HG02798 (cell line): ENCODE results near the gene CNTN5.
A peak's percentile ranks its signal among the peaks of the same experiment; 100 is the strongest.
"Not testable (repeated sequence)": the region's sequence is repeated elsewhere in the genome, so short reads cannot be mapped to it uniquely, and the experiment has no call there.

Experiments
- ATAC-seq: cut with Tn5 transposase; IDR thresholded peaks from one replicate; pipeline ENCODE4 v1.9.1; 2021; ENCODE audit warnings: mild to moderate bottlenecking; ENCODE audit not compliant: unreplicated experiment, poor library complexity

Gene CNTN5

DNA sequence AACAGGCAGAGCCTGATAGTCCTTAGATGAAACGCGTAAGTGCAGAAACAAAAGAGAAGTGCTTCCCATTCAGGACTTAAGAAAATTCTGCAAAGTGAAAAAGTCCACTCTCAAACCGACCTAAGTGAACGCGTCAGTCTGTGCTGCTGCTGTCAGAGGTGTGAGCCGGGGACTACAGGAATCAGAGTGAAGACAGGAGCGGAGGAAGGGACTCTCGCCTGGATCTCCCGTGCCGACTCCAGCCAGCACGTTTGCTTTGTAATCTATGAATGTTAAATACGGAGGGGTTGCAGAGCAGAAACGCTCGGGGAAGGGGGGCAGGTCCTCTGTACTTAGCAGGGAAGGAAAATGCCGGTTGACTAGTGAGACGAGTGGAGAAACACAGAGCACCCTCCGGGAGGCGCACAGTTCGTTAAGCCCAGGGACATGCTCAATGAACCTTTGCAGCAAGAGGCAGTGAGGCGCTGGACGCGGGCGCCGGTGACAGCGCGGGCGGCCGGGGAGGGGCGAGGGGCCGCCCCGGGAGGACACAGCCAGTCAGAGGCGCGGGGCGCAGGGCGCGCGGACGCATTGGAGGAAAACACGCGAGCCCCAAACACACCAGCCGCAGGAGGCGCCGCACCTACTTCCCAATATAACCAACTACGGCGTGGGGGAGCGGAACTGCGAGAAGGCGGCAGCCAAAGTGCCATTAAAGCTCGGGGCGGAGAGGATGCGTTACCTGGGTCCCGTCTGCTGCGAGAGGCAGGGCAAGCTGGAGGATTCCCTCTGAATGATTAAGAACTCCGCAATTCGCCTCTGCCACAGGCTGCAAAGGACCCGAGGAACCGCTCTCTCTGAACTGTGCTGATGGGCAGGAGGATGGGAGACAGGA is at the start of gene CNTN5:
CNTN5 (plus strand) TSS at position 598 of the 874 bp plus-strand sequence.
- peak; percentile 46 for ATAC-seq

DNA sequence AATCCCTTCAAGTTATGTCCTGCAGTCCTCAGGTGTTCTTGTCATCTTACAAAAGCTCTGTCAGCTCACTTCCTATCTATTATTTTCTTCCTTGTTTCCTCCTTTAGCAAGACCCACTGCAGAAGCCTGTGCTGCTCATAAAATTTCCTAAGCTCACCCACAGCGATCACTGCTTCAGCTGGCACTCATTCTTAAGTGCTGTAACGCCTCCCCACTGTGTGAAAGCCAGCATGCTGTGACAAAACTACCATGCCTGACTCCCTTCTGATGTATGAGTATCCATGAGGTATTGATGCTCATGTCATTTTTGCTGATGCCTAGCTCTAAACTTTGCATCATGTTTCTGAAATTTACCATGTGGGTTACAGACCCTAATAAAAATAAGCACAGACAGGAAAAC is 41.5 kb upstream of the CNTN5 start:
- no peak for ATAC-seq

DNA sequence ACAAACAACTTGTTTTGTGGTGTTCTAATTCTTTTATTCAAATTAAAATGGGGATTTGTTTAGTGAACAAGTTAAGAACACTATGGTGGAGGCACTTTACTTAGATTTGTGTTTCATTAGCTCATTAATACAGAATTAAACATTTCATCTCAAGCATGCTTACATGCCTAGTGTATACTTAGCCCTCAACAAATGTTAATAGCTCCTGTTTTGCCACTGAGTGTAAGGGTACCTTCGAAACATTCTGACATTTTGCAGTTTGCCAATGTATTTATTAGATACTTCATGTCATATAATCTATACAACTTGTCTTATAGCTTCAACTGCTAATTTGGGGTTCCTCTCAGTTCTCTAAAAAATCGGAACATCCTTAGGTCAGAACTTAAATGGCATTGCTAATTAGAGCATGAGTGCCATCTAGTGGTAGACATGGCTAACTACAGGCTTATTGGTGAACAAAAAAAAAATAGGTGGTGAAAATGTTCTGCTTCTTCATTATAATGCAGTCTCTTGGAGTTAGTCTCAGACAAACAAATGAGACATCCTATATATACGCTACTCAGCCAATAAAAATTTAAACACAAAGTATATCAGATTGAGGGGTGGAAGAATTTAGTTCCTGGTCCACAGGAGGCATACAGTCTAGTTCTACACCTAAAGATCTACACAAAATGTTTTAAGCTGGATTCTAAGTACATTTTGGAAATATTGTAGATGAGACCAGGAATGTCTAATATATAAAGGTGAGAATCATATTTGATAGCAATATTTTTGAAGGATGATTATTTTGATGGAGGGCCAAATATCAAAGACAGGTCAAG is 4.9 kb upstream of the CNTN5 start:
- ATAC-seq, result peak; percentile 71

DNA sequence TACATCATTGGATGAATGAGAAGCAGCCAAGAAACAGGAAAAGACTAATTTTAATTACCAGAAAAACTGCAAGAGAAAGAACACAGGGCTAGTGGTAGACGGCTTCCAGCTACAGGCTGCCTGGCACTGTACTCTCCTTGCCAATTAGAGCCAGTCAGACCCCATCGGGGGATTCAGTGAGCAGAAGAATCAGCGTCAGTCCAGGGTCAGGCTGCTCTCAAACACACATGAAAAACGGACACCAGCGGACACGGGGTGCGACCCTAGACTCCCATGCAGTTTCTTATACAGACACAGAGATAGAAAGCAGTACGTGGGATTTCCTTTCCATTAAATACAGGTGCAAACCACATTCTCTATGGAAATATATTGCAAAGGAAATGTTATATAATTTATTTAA is 1.1 kb upstream of the CNTN5 start:
- no peak for ATAC-seq

DNA sequence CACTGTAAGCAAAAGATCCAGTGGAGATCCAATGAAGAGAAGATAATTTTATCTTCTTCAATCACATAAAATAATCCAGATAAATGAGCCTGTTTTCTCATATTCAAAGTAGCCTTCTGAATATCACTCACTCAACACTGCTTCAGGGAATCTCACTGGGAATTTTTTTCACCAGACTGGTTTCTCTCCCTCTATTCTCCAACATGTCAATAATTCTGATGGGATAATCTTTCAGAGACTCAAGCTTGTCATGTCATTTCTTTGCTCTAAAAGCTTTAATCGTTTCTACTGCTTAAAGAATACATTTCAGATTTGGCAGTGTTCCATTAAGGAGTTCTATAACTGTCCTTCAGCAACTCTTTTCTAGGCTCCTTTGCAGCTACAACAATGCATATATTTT is 16.3 kb downstream of the CNTN5 start:
- ATAC-seq, result no peak

DNA sequence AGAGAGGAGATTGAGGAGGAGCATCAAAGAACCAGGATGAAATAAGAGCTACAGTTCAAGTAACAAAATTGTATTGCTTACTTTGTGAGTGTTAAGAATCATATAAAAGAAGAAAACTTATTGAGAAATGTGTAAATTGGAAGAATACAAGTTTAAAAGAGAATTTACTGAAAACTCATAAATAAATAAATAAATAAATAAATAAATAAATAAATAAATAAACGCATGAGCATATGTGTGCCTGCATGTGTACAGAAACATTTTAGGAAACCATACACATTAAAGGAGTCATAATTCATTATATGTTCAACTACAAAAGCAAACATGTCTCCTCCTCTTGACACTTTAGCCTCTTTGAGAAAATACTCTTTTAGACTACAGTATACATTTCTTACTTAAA is 42.6 kb downstream of the CNTN5 start:
- ATAC-seq, result no peak

DNA sequence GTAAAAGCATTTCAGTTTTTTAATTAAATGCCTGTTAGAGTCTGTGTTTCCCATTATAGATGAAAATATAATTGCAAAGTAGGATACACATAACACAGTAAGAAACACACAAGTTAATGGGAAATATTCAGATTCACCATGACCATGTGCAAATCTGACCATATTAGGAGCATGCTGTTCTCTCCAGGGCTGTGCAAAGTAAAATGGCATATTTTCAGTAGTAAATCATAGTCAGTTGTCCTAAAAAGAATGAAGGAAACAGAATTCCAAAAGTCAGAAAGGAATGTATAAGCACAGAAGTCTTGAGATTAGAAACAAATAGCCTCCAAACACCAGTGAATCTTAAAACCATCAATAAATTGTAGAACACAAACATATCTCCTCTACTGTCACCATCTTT is 44.4 kb downstream of the CNTN5 start:
- no peak for ATAC-seq

DNA sequence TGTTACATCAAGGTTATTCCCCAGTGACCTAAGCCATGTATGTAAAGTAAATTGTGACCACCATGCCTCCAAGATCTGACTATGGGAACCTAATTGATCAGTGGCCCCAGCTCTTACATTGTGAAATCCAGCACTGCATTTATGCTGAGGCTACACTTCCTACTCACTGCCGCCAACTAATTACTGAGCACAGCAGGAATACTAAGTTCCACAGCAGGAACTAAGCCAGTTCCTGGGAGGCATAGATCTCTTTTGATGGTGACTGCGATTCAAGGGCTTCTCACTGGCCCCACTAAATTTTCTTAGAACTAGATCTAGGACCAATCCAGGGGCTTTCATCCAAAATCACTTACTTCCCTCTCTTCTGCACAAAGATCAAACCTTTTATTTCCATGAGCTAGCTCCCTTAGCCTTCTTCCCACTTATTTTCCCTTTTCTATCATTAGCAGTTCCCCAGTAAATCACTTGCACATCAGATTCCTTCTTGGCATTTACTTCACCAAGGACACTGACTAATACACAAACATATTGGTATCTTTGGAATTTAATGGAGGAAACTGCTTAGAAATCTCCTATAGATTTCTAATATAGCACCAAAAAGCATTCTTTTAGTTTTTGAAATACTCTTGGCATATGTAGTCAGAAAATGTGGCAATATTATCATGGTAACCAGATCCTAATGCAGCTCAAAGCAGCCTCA is 46.0 kb downstream of the CNTN5 start:
- ATAC-seq, result no peak

DNA sequence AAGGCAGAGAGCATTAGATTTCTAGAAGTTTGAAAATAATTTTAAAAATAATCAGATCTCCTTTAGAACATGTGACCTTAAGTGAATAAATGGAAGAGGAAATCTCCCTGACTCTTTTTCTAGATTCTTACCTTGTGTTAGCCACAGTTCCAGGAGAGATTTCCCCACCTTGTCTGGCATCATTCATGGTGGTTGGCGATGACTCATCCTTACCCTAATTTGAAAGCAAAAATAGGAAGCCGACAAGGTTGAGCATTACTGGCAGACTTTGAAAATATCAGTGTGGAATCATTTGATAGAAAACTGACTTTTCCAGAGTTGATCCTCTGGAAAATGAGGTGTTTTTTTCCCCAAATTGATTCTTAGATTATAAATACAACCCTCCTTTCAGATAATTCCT is 48.1 kb downstream of the CNTN5 start:
- peak; percentile 31 for ATAC-seq

DNA sequence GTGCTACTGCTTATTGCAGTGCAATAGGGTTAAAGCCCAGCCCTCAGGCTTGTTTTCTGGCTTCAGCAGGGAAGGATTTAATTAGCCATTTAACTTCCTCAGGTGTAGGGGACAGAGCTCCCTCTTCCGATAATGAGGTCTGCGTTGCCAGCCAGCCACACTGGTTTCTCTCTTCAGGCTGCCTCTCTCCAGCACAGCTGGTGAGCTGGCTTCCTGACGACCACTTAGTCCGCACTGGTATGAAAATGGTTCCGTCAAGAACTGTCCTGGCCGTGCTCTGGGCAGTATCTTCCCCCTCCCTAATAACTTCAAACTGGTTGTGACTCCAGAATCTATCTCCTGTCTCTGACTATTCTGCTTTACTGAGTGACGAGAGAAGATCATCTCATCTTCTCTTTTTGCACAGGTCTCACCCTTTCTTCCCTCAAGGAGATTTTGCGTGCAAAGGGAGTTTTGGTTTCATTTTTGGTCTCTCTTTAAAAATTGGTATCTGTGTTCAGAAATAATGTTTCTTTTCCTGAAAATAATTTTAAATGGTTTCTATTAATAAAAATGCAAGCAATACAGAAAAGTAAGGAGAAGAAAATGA is 49.2 kb downstream of the CNTN5 start:
- peak; percentile 91 for ATAC-seq

DNA sequence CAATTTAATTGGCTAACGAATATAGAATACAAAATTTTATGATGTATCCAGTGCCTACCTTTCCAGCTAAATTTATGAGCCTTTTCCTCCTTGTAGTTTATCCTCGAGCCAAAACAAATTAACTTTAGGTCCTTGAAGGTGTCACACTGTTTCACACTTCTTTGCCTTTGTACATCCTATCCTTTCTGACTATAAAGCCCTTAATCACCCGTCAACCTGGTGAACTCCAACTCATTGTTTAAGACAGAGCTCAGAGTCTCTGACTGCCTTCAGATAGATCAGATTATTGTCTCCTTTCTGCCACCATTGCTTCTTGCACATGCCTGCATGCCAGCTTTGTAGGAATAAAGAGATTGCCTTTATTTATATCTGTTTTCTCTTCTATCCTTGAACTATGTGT is 58.8 kb downstream of the CNTN5 start:
- ATAC-seq, result no peak

DNA sequence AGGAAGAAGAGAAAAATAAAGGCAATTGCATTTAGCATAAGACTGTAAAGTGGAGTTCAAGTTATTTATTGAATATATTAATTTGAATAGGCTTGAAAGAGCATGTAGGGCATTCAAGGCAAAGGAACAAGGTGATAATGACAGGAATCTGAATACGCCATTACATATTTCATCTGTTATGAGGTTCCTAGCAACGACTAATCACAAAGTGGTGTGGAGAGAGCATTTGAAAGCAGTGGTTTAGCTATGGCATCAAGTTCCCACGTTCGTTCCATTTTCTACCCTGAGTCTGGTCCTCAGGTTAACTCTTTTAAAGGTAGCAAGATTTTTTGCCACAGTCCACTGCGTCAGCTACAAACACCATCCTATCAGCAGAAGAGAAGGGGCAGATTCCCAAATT is 59.4 kb downstream of the CNTN5 start:
- no peak for ATAC-seq

DNA sequence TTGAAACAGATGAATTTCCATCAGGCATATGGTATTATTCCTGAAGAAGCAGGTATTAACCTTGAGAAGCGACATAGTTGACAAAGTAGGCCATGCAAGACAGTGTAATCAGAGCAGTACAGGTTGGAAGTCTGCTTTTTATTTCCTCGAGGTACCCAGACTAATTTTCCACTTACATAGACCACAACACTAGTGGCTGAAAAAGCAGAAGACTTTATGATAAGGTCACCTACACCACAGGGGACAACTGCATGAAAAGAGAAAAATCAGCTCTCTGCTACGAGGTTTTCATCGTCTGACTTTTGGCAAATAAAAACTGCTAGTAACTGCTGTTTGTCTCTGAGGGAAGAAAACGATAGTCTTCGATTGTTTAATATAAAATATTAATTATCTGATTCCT is 77.5 kb downstream of the CNTN5 start:
- peak; percentile 24 for ATAC-seq

DNA sequence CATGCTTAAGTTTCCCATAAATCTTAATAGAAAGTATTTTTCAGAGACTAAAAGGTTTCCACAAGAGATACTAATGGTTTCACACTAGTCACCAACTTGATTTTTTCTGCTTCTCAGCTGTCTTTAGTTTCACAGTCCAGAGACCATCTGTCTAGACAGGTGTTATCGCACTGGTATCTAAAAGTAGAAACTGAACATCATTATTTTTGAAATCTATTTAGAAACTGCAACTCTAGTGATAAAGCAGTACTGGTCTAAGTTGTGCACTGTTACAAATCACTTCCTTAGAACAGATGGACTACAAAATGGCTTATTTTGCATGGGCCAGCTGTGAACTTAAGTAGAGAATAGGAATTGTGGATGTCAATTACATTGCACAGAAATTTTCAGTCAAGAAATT is 78.0 kb downstream of the CNTN5 start:
- peak; percentile 97 for ATAC-seq

DNA sequence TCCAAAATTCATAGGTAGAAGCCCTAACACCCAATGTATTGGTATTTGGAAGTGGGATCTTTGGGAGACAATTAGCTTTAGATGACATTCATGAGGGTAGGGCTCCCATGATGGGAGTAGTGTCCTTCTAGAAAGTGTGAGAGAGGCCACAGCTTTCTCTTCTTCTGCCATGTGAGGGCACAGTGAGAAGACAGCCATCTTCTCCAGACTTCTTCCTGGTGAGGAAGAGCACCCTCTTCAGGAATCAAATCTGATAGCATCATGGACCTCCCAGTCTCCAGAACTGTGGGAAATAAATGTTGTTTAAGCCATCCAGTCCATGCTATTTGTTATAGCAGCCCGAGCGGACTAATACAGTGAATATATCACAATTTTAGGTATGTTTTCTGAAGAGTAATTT is 96.9 kb downstream of the CNTN5 start:
- ATAC-seq, result no peak

DNA sequence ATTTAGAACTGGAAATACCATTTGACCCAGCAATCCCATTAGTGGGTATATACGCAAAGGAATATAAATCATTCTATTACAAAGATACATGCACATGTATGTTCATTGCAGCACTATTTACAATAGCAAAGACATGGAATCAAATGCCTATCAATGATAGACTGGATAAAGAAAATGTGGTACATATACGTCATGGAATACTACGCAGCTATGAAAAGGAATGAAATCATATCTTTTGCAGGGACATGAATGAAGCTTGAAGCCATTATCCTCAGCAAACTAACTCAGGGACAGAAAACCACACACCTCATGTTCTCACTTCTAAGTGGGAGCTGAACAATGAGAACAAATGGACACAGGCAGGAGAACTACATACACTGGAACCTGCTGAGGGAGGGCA is 113.1 kb downstream of the CNTN5 start:
- not testable (repeated sequence) for ATAC-seq

DNA sequence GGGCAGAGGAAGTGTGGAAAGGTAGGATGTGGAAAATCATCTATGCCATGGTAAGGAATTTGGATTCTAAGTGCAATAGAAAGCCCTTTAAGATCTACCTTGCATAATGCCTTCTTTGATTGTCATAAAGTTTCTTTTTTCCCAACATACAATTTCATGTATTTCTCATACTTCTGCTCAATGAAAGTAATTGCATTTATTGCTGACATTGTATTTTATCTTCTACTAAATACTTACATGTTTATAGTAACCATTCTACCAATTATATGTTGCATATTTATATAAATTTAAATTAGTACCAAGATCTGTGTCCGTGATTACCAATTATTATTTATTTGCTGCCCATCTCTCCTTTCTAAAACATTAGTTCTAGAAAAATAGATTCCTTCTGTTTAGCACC is 114.8 kb downstream of the CNTN5 start:
- ATAC-seq, result no peak

DNA sequence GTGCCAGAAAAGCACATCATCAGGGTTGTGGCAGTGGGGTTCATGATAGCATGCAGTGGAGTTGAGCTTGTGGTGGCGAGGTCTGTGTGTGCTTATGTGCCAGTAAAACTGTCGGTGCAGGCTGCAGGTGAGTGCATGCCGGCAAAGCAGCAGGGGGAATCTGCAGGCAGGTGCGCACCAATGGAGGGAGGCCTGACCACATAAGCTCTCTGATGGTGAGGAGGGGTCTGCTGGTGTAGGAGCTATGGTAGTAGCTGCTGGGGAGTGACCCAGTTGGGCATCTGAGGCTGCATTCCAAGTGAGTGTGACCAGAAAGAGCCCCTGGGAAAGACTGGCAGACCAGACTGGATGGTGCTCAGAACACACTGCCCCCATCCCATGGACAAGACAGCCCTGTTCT is 121.5 kb downstream of the CNTN5 start:
- no peak for ATAC-seq

DNA sequence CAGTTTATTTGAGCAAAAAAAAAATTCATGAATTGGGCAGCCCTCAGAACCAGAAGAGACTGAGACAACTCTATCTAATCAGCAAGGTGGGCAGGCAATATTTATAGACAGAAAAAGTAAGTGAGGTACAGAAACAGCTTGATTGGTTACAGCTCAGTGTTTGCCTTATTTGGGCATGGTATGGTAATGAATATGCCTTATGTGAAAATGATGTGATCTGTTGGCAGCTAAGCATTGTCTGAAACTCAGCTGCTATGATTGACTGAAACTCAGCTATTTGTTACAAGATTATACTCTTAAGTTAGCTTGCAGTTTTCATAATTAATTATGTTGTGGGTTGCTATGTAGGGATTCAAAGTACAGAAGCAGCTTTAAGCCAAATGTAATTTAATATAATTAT is 127.6 kb downstream of the CNTN5 start:
- peak; percentile 86 for ATAC-seq

DNA sequence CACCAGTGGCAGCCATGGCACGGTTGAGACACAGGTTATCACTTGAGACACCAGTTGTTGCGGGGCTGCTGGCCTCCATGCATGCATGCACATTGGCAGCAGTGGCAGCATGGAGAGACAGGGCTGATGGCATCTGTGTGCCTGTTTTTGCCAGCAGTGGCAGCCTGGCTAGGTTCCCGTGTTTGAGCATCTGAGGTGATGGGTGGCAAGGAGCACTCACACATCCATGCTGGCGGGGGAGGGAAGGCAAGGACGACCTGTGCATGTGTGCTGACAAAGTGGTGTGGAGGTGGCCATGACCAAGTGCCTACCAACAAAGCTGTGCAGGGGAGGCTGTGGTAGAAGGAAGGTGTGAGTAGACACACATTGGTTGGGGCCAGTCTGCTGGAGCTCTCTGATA is 133.5 kb downstream of the CNTN5 start:
- ATAC-seq, result no peak

DNA sequence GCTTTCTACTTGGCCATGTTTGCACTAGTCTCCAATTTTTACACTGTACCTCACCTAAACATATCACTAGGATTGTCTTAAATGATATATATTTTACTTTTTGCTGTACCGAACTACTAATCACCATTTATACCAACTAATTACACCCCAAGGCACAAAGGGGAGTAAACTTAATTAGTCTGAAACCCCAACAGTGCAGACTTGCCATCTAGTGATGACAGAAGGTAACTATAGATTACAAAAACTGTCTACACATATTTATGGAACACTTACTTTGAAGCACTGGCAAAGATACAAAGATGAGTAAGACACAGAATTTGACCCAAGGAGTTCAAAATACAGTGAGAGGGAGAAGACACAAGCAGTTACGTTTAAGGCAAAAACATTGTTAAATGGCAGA is 139.7 kb downstream of the CNTN5 start:
- peak; percentile 42 for ATAC-seq
